PC-9 (cell line): ENCODE results near the gene RAB10.

Experiments
- EZH2 ChIP-seq: fragments of 200-600 bp; sonication (generic); IDR thresholded peaks from 2 replicates; pipeline ENCODE4 v1.8.0; 2017; ENCODE audit warnings: antibody characterized with exemption, low read depth
- TF ChIP-seq, protein P1 (sequence below): fragments of 200-600 bp; sonication (generic); conservative IDR thresholded peaks from 2 replicates; pipeline ENCODE4 v1.6.1; 2017; ENCODE audit warnings: mixed run types, antibody characterized with exemption, mild to moderate bottlenecking, moderate library complexity

DNA sequence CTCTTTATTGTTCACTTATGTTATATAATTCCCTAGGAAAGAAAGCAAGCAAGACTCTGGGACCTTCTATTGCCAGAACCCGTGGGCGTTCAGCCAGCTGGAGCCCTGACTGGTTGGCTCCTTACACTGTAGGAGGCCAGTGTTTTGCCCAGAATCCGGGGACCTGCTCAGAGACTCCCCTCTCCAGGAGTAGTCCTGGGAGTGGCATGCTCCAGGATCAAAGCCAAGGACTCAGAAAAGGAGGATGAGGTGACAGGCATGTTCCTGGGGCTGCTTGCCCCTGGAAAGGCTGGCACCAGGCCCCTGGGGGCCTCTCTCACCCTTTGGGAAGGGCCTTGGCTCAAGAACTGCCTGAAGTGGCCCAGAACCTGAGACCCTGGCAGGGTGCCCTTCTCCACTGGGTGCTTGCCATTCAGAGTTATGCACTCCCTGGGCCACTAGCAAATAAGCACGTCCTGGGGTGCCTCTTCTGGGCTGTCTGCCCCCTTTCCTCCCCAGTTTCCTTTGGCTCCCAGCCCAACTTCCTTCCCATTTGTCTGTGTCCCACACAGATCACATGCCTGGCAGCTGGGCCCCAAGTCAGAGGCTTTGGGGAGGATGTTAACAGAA, 32.0 kb upstream of the RAB10 start:
- TF ChIP-seq, protein P1, sequence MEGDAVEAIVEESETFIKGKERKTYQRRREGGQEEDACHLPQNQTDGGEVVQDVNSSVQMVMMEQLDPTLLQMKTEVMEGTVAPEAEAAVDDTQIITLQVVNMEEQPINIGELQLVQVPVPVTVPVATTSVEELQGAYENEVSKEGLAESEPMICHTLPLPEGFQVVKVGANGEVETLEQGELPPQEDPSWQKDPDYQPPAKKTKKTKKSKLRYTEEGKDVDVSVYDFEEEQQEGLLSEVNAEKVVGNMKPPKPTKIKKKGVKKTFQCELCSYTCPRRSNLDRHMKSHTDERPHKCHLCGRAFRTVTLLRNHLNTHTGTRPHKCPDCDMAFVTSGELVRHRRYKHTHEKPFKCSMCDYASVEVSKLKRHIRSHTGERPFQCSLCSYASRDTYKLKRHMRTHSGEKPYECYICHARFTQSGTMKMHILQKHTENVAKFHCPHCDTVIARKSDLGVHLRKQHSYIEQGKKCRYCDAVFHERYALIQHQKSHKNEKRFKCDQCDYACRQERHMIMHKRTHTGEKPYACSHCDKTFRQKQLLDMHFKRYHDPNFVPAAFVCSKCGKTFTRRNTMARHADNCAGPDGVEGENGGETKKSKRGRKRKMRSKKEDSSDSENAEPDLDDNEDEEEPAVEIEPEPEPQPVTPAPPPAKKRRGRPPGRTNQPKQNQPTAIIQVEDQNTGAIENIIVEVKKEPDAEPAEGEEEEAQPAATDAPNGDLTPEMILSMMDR = no peak
- no peak for TF ChIP-seq EZH2
